GM23248 (cell line): ENCODE results near the gene TMEM72. TPM values are rescaled to one million over a fixed set of nuclear protein-coding genes. Genes with fewer than 3 reads are reported as not detected.

ENCODE experiments used
- DNase-seq: peaks from one replicate; pipeline ENCODE4 v3.0.0-alpha.2; 2015
- H2AFZ ChIP-seq: fragments of 200-600 bp; sonication (generic); 2 replicates; pipeline ENCODE4 v1.6.1; 2016; ENCODE audit warnings: antibody characterized with exemption
- H3F3A ChIP-seq: fragments of 200-600 bp; sonication (generic); 2 replicates; pipeline ENCODE4 v1.6.1; 2016; ENCODE audit warnings: mild to moderate bottlenecking, antibody characterized with exemption, mixed run types; ENCODE audit not compliant: insufficient read depth
- H3K27ac ChIP-seq: fragments of 200-600 bp; sonication (generic); 2 replicates; pipeline ENCODE4 v1.5.1; 2016; ENCODE audit warnings: mild to moderate bottlenecking
- H3K27me3 ChIP-seq: fragments of 200-600 bp; sonication (generic); replicated peaks from 2 replicates; pipeline ENCODE4 v1.6.1; 2016; ENCODE audit warnings: mild to moderate bottlenecking; ENCODE audit not compliant: insufficient read depth
- H3K36me3 ChIP-seq: fragments of 200-600 bp; sonication (generic); 2 replicates; pipeline ENCODE4 v1.6.1; 2016; ENCODE audit warnings: low read depth, mild to moderate bottlenecking
- H3K4me1 ChIP-seq: fragments of 200-600 bp; sonication (generic); 2 replicates; pipeline ENCODE4 v1.6.1; 2016; ENCODE audit warnings: mild to moderate bottlenecking; ENCODE audit not compliant: insufficient read depth
- H3K4me2 ChIP-seq: fragments of 200-600 bp; sonication (generic); one replicate; pipeline ENCODE4 v1.6.1; 2016; ENCODE audit warnings: mild to moderate bottlenecking; ENCODE audit not compliant: unreplicated experiment
- H3K4me3 ChIP-seq: fragments of 200-600 bp; sonication (generic); 2 replicates; pipeline ENCODE4 v1.5.1; 2016; ENCODE audit warnings: mild to moderate bottlenecking
- H3K79me2 ChIP-seq: fragments of 200-600 bp; sonication (generic); 2 replicates; pipeline ENCODE4 v1.6.1; 2016; ENCODE audit warnings: mild to moderate bottlenecking; ENCODE audit not compliant: insufficient read depth
- H3K9ac ChIP-seq: fragments of 200-600 bp; sonication (generic); 2 replicates; pipeline ENCODE4 v1.6.1; 2016; ENCODE audit warnings: mild to moderate bottlenecking
- H3K9me2 ChIP-seq: fragments of 200-600 bp; sonication (generic); 2 replicates; pipeline ENCODE4 v1.6.1; 2016; ENCODE audit warnings: mixed run types, mild to moderate bottlenecking, moderate library complexity; ENCODE audit not compliant: insufficient read depth
- H3K9me3 ChIP-seq: fragments of 200-600 bp; sonication (generic); one replicate; pipeline ENCODE4 v1.6.1; 2017; ENCODE audit warnings: low read depth
- H4K20me1 ChIP-seq: fragments of 200-600 bp; sonication (generic); 2 replicates; pipeline ENCODE4 v1.6.0; 2016; ENCODE audit not compliant: insufficient read depth
- EZH2 ChIP-seq: fragments of 200-600 bp; sonication (generic); IDR thresholded peaks from 2 replicates; pipeline ENCODE4 v1.6.1; 2018; ENCODE audit warnings: antibody characterized with exemption, mild to moderate bottlenecking; ENCODE audit not compliant: insufficient read depth, poor library complexity, severe bottlenecking
- EZH2phosphoT487 ChIP-seq: fragments of 200-600 bp; sonication (generic); IDR thresholded peaks from 2 replicates; pipeline ENCODE4 v1.6.1; 2018; ENCODE audit warnings: antibody characterized with exemption, moderate library complexity, mild to moderate bottlenecking, low read depth; ENCODE audit not compliant: insufficient read depth
- WGBS, 2 experiments: methylation state at CpG; one replicate each; pipeline ENCODE4 v1.1.6; 2015 to 2017; ENCODE audit warnings: low lambda C conversion rate in 2 of 2, low coverage in 1 of 2; ENCODE audit errors: missing lambda C conversion rate in 2 of 2; 5-methylcytosine and 5-hydroxymethylcytosine counted together
- in situ Hi-C: fragments of 300-500 bp; cut with MboI; formaldehyde crosslinking; loops from 2 replicates; pipeline ENCODE4 v1.15.0; 2020
- polyA plus RNA-seq: library from polyadenylated mRNA; unstranded; fragments of >200 nt; fragmentation: Nextera tagmentation; extraction: Ambion mirVana; gene quantifications from 2 replicates; pipeline ENCODE4 v1.2.1, GENCODE V29; 2016
- total RNA-seq: library from RNA; depleted of rRNA; stranded (reverse); fragments of >200 nt; shearing (Covaris generic); gene quantifications from 2 replicates; pipeline ENCODE4 v1.2.3, GENCODE V29; 2014

The TMEM72 gene
- total and polyA plus RNA-seq, 2 experiments from 2014 or later = not detected

DNA sequence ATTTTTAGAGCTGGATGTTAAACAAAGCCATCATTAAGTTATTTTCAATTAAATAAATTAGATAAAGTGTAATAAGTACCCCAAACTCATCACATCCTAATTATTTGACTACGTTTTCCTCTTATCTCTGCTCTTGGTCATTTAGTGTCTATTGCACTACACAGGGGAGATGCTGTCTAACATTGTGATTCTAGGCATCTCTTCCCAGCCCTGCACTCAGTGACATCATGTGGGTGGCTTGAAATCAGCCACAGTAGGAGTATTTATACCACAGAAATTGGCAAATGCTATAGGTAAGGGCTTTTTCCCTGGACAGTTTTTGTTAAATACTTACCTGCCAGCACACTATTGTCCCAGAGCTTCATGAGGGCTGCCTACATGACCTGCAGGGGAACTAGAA is 21.3 kb upstream of the TMEM72 start:
- Histone ChIP-seq H3K9ac (no peak overlapping the region), H3K4me1 (no peaks in the 10 kb centered on the region), H3K27me3 (no peaks in the 10 kb centered on the region), H3K27ac (no peak overlapping the region), H3K36me3 (no peaks in the 10 kb centered on the region), H2AFZ (no peak overlapping the region), H3F3A (no peaks in the 10 kb centered on the region), H3K4me3 (no peak overlapping the region), H3K79me2 (no peaks in the 10 kb centered on the region), H3K9me2 (no peaks in the 10 kb centered on the region), H3K4me2 (no peak overlapping the region), H4K20me1 (no peaks in the 10 kb centered on the region), H3K9me3 (no peaks in the 10 kb centered on the region)
- TF ChIP-seq EZH2phosphoT487 = no peak
- no peak for TF ChIP-seq EZH2
- in situ Hi-C loops = no loop called here
- WGBS, 2 experiments = 59 to 73% methylated on average over 1 of the region's 1 CpG
- no peak for DNase-seq

GRCh38 chr10:44890696-44891563 is 20.2 kb upstream of the TMEM72 start:
- Histone ChIP-seq H3K27ac (no peak overlapping the region), H3K9me2 (no peaks in the 10 kb centered on the region), H3K4me1 (no peaks in the 10 kb centered on the region), H2AFZ (no peak overlapping the region), H4K20me1 (no peaks in the 10 kb centered on the region), H3K9ac (no peak overlapping the region), H3K4me2 (no peak overlapping the region), H3K27me3 (no peaks in the 10 kb centered on the region; the same call in 1 of the 2 replicates), H3K79me2 (no peaks in the 10 kb centered on the region), H3K9me3 (no peaks in the 10 kb centered on the region), H3K4me3 (no peak overlapping the region), H3F3A (no peaks in the 10 kb centered on the region), H3K36me3 (no peaks in the 10 kb centered on the region)
- TF ChIP-seq EZH2phosphoT487 = no peak
- TF ChIP-seq EZH2 = no peak
- no peak for DNase-seq
- in situ Hi-C loops = no loop called here
- 72 to 75% methylated on average over 6 of the region's 6 CpGs for WGBS, 2 experiments

GRCh38 chr10:44891721-44892120 is 19.4 kb upstream of the TMEM72 start:
- in situ Hi-C loops = no loop called here

GRCh38 chr10:44893604-44894468 is 17.3 kb upstream of the TMEM72 start:
- TF ChIP-seq EZH2 (no peak), EZH2phosphoT487 (no peak)
- H3F3A ChIP-seq = no peaks in the 10 kb centered on the region
- H3K36me3 ChIP-seq = no peaks in the 10 kb centered on the region
- no peaks in the 10 kb centered on the region for H3K4me1 ChIP-seq
- H3K9me2 ChIP-seq = no peaks in the 10 kb centered on the region
- H3K9ac ChIP-seq = no peak overlapping the region
- H3K4me3 ChIP-seq = no peak overlapping the region
- no peak overlapping the region for H3K27ac ChIP-seq
- H2AFZ ChIP-seq = no peak overlapping the region
- H3K27me3 ChIP-seq = no peaks in the 10 kb centered on the region; the same call in 1 of the 2 replicates
- DNase-seq = no peak
- no peaks in the 10 kb centered on the region for H3K79me2 ChIP-seq
- 54 to 63% methylated on average over 5 of the region's 5 CpGs for WGBS, 2 experiments
- H3K9me3 ChIP-seq = no peaks in the 10 kb centered on the region
- in situ Hi-C loops = no loop called here
- H3K4me2 ChIP-seq = no peak overlapping the region
- no peaks in the 10 kb centered on the region for H4K20me1 ChIP-seq

More at GRCh38 chr10:44891721-44892120, 19.4 kb upstream of the TMEM72 start:
- H3K36me3 ChIP-seq = no peaks in the 10 kb centered on the region
- no peaks in the 10 kb centered on the region for H3K9me2 ChIP-seq
- H3K4me1 ChIP-seq = no peaks in the 10 kb centered on the region
- H3K79me2 ChIP-seq = no peaks in the 10 kb centered on the region
- H4K20me1 ChIP-seq = no peaks in the 10 kb centered on the region
- TF ChIP-seq EZH2 (no peak), EZH2phosphoT487 (no peak)
- no peak overlapping the region for H3K4me2 ChIP-seq
- no peak overlapping the region for H3K27ac ChIP-seq
- no peak overlapping the region for H3K9ac ChIP-seq
- WGBS, 2 experiments = 83 to 100% methylated on average over 1 of the region's 1 CpG
- no peak overlapping the region for H2AFZ ChIP-seq
- no peaks in the 10 kb centered on the region for H3K9me3 ChIP-seq
- no peak overlapping the region for H3K4me3 ChIP-seq
- no peak for DNase-seq
- H3K27me3 ChIP-seq = no peaks in the 10 kb centered on the region; the same call in 1 of the 2 replicates
- H3F3A ChIP-seq = no peaks in the 10 kb centered on the region
